Smooth muscle cell (in vitro differentiated cells): ENCODE measurements around the gene SNX24. TPM values are rescaled to one million over a fixed set of nuclear protein-coding genes. Genes with fewer than 3 reads are reported as not detected.
A peak's percentile ranks its signal among the peaks of the same experiment; 100 is the strongest.

ENCODE experiments used
- DNase-seq: peaks from one replicate; lab custom pipeline; 2025; ENCODE audit not compliant: unreplicated experiment; lab: John Stamatoyannopoulos, UW
- H2AFZ ChIP-seq: fragments of 200-600 bp; sonication (generic); 2 replicates; pipeline ENCODE4 v1.6.0; 2016; ENCODE audit warnings: antibody characterized with exemption, low read depth, mild to moderate bottlenecking
- H3F3A ChIP-seq: fragments of 200-600 bp; sonication (generic); 2 replicates; pipeline ENCODE4 v1.6.0; 2017; ENCODE audit warnings: antibody characterized with exemption, low read depth
- H3K27ac ChIP-seq: fragments of 200-600 bp; sonication (generic); 2 replicates; pipeline ENCODE4 v1.5.1; 2016; ENCODE audit warnings: low read depth, mild to moderate bottlenecking
- H3K27me3 ChIP-seq: fragments of 200-600 bp; sonication (generic); 2 replicates; pipeline ENCODE4 v1.6.1; 2016; ENCODE audit warnings: low read depth, mild to moderate bottlenecking
- H3K36me3 ChIP-seq: fragments of 200-600 bp; sonication (generic); 2 replicates; pipeline ENCODE4 v1.5.1; 2016; ENCODE audit warnings: low read depth
- H3K4me1 ChIP-seq: fragments of 200-600 bp; sonication (generic); 2 replicates; pipeline ENCODE4 v1.5.1; 2016; ENCODE audit warnings: low read depth
- H3K4me2 ChIP-seq: fragments of 200-600 bp; sonication (generic); 2 replicates; pipeline ENCODE4 v1.6.0; 2016; ENCODE audit warnings: mild to moderate bottlenecking
- H3K4me3 ChIP-seq: fragments of 200-600 bp; sonication (generic); 2 replicates; pipeline ENCODE4 v1.5.1; 2016; ENCODE audit warnings: mild to moderate bottlenecking
- H3K79me2 ChIP-seq: fragments of 200-600 bp; sonication (generic); 2 replicates; pipeline ENCODE4 v1.6.0; 2016; ENCODE audit warnings: low read depth, mild to moderate bottlenecking
- H3K9ac ChIP-seq: fragments of 200-600 bp; sonication (generic); 2 replicates; pipeline ENCODE4 v1.6.0; 2016; ENCODE audit warnings: low read depth
- H3K9me3 ChIP-seq: fragments of 200-600 bp; sonication (generic); replicated peaks from 2 replicates; pipeline ENCODE4 v1.5.1; 2016; ENCODE audit warnings: low read depth
- H4K20me1 ChIP-seq: fragments of 200-600 bp; sonication (generic); 2 replicates; pipeline ENCODE4 v1.6.0; 2016; ENCODE audit warnings: low read depth
- WGBS: methylation state at CpG from one replicate; pipeline ENCODE4 v1.1.7; 2016; ENCODE audit warnings: low lambda C conversion rate; 5-methylcytosine and 5-hydroxymethylcytosine counted together
- polyA plus RNA-seq: library from polyadenylated mRNA; unstranded; fragments of >200 nt; fragmentation: Nextera tagmentation; extraction: Ambion mirVana; gene quantifications from 2 replicates; pipeline ENCODE4 v1.2.1, GENCODE V29; 2016
- total RNA-seq: library from RNA; depleted of rRNA; stranded (reverse); fragments of >200 nt; gene quantifications from 2 replicates; pipeline ENCODE4 v1.2.3, GENCODE V29; 2014
- TF ChIP-seq, protein P1 (sequence below): fragments of 200-600 bp; sonication (generic); IDR thresholded peaks from 2 replicates; pipeline ENCODE4 v1.5.1; 2017; ENCODE audit warnings: borderline replicate concordance, mild to moderate bottlenecking, antibody characterized with exemption; ENCODE audit not compliant: insufficient read depth, poor library complexity, severe bottlenecking

The SNX24 gene, protein sequence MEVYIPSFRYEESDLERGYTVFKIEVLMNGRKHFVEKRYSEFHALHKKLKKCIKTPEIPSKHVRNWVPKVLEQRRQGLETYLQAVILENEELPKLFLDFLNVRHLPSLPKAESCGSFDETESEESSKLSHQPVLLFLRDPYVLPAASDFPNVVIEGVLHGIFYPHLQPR
- total RNA-seq (22.5 and 44.9 TPM in 2 replicates), polyA plus RNA-seq (15.3 and 20.4 TPM in 2 replicates)

DNA sequence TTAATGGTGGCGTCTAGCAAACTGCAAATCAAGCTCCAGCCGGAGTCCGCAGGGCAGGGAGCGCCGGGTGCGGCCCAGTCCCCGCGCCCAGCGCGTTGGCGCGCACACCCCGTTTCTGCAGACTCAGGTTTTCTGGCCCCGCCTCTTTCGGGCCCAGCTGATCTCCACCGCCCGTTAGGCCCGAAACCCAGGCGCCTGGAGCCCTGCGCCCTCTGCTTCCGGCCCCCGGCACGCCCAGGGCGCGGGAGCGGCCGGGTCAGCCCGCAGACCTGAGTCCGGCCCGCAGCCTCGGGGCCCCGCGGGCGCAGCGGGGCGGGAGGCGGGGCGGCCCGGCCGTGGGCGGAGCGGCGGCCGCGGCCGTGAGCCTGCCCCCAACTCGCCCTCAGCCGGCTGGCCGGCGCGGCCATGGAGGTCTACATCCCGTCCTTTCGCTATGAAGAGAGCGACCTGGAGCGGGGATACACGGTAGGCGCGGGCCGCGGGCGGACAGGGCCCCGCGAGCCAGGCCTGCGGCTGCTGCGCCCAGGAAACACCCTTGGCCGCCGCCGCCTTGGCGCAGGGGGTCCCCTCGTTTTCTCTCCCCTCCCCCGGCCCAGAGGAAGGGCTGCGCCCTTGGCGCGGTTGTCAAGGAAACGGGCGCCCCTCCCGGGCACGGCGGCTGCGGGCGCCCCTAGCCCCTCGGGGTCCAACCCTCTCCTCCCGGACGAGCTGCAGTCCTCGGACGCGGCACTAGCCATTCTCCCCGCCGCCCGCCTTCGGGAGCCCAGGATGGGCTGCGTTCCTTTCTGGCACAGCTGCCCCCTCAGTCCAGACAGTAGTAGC is at the start of gene SNX24:
TSS of gene SNX24 (plus strand) at position 385 of the 822 bp plus-strand sequence. CDS start at position 406, 21 bp downstream.
- Histone ChIP-seq H3K4me3 (peak within 1 kb of the TSS; percentile 96), H3K36me3 (no peaks in the 10 kb centered on the region), H3K9ac (peak within 1 kb of the TSS; percentile 89), H3F3A (peaks cover 4% of the 10 kb centered on the region), H3K27me3 (no peaks in the 10 kb centered on the region), H3K4me1 (peaks cover 23% of the 10 kb centered on the region), H3K4me2 (peak within 1 kb of the TSS; percentile 92), H3K9me3 (no peaks in the 10 kb centered on the region), H2AFZ (peak within 1 kb of the TSS; percentile 88), H4K20me1 (no peaks in the 10 kb centered on the region), H3K27ac (peak within 1 kb of the TSS; percentile 78), H3K79me2 (peaks cover 35% of the 10 kb centered on the region)
- TF ChIP-seq, protein P1, sequence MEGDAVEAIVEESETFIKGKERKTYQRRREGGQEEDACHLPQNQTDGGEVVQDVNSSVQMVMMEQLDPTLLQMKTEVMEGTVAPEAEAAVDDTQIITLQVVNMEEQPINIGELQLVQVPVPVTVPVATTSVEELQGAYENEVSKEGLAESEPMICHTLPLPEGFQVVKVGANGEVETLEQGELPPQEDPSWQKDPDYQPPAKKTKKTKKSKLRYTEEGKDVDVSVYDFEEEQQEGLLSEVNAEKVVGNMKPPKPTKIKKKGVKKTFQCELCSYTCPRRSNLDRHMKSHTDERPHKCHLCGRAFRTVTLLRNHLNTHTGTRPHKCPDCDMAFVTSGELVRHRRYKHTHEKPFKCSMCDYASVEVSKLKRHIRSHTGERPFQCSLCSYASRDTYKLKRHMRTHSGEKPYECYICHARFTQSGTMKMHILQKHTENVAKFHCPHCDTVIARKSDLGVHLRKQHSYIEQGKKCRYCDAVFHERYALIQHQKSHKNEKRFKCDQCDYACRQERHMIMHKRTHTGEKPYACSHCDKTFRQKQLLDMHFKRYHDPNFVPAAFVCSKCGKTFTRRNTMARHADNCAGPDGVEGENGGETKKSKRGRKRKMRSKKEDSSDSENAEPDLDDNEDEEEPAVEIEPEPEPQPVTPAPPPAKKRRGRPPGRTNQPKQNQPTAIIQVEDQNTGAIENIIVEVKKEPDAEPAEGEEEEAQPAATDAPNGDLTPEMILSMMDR, result no peak
- WGBS, result under 1% methylated on average over 57 of the region's 92 CpGs
- peak; percentile 59 for DNase-seq

DNA sequence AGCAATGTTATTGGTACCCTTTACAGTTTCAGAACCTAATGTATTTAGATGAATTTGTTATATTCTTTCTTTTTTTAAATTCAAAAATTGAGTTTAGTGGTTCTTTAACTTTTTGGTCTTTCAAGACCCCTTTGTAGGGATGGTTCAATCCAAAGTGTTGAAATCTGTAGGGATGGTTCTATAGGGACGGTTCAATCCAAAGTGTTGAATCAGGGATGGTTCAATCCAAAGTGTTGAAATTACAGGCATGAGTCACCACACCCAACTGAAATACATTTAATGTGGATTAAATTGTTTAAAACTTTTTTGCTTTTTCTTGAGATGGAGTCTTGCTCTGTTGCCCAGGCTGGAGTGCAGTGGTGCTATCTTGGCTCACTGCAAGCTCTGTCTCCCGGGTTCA is 39.9 kb upstream of the SNX24 start:
- Histone ChIP-seq H3K4me2 (no peak overlapping the region), H2AFZ (no peak overlapping the region), H3K36me3 (peaks cover 24% of the 10 kb centered on the region), H3K9me3 (no peaks in the 10 kb centered on the region), H3F3A (peaks cover 2% of the 10 kb centered on the region), H3K4me1 (peaks cover 5% of the 10 kb centered on the region), H3K9ac (no peak overlapping the region), H3K27ac (no peak overlapping the region), H3K27me3 (no peaks in the 10 kb centered on the region), H3K4me3 (no peak overlapping the region), H4K20me1 (no peaks in the 10 kb centered on the region), H3K79me2 (no peaks in the 10 kb centered on the region)
- DNase-seq, result no peak
- TF ChIP-seq, protein P1, result no peak
- 91% methylated on average over 2 of the region's 2 CpGs for WGBS

- Histone ChIP-seq H3K27me3 (no peaks in the 10 kb centered on the region), H3K79me2 (no peaks in the 10 kb centered on the region), H3K4me1 (peaks cover 5% of the 10 kb centered on the region), H3K27ac (no peak overlapping the region), H3K9ac (no peak overlapping the region), H3F3A (no peaks in the 10 kb centered on the region), H4K20me1 (no peaks in the 10 kb centered on the region), H3K9me3 (no peaks in the 10 kb centered on the region), H3K4me3 (no peak overlapping the region), H3K36me3 (peaks cover 13% of the 10 kb centered on the region), H2AFZ (no peak overlapping the region), H3K4me2 (no peak overlapping the region)
- 89% methylated on average over 2 of the region's 2 CpGs for WGBS
- DNase-seq, result no peak
- TF ChIP-seq, protein P1, result no peak
These were observed 35.0 kb upstream of the SNX24 start for GRCh38 chr5:122810405-122810804.
